ENCODE measurements around the gene SLC24A1. TPM values are rescaled to one million over a fixed set of nuclear protein-coding genes. Genes with fewer than 3 reads are reported as not detected.
"Not testable (repeated sequence)": the region's sequence is repeated elsewhere in the genome, so short reads cannot be mapped to it uniquely, and the experiment has no call there.

The SLC24A1 gene
- total RNA-seq, 2 donors from 2014 or later, result 2.9 to 6.6 TPM

DNA sequence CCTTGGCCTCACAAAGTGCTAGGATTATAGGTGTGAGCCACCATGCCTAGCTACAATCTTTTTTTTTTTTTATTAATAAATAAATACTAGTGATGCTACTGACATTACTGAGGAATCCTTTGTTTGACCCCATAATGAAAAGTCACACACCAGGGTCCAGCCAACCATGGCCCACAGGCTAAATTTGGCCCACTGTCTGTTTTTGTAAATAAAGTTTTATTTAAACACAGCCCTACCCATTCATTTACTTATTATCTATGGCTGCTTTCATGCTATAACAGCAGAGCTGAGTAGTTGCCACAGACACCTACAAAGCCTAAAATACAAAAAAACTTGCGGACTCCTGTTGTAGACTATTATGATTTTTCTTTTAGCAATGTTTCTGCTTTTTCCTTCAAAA lies 18.2 kb upstream of the SLC24A1 start:
- peak overlapping the region in 1 of 2 donors; percentile 21 for H3K27ac Mint-ChIP-seq

DNA sequence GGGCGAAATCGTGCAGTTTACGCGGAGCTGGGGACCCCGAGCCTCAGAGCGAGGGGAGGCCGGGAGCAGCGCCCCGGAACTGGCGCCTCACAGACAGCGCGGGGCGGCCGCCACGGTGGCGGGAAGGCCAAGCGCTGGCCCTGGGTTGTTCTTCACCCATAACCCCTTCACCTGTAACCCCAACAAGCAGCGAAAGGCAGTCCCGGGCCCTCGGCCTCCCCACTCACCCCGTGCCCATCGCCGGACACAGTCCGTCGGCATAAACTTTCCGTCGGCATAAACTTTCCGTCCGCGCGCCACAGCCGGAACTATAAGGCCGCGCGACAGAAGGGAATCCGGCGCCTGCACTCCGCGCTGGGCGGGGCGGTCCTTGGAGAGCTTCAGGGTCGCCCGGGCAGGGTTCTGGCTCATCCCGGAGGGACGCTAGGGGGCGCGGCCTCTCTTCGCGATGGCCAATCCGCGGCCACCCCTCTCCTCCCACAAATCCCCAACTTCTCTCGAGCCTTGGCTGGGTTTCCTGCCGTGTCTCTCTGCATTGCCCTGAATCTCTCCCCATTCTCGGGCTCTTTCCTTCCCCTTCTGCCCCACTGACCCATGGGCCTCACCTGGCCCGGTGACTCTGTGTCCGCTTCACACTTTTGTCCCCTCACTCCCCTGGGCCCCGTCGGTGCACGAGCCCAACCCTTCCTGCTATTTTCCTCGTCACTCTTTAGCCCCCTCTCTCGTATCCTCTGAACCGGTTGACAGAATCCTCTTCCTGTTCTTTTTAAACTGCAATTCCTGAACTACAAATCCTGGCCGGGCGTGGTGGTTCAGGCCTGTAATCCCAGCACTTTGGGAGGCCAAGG lies 10.6 kb upstream of the SLC24A1 start, which contains the start of gene INTS14:
Gene INTS14 (minus strand): TSS at position 261 of the 848 bp plus-strand sequence. CDS start 3,751 bp downstream, outside the sequence.
- Mint-ChIP-seq H3K36me3 (no peaks in the 10 kb centered on the region), H3K9me3 (no peaks in the 10 kb centered on the region), H3K4me3 (peak within 1 kb of the TSS; percentile 95), H3K27ac (peak within 1 kb of the TSS; percentile 91 to 99), H3K27me3 (no peaks in the 10 kb centered on the region), H3K4me1 (ENCODE audit: low read depth in 2 of 2) (peaks cover 27% of the 10 kb centered on the region in 2 donors)
- DNase-seq (ENCODE audit: low spot score) (peak; percentile 97), ATAC-seq (peak; percentile 99 to 100)

More for the DNA sequence above, 18.2 kb upstream of the SLC24A1 start:
- peaks cover 4% of the 10 kb centered on the region for H3K36me3 Mint-ChIP-seq
- H3K4me3 Mint-ChIP-seq, result no peak overlapping the region
- H3K4me1 Mint-ChIP-seq (ENCODE audit: low read depth in 2 of 2), result no peaks in the 10 kb centered on the region
- DNase-seq (ENCODE audit: low spot score) (no peak), ATAC-seq (no peak)
- H3K27me3 Mint-ChIP-seq, result no peaks in the 10 kb centered on the region
- H3K9me3 Mint-ChIP-seq, result no peaks in the 10 kb centered on the region

DNA sequence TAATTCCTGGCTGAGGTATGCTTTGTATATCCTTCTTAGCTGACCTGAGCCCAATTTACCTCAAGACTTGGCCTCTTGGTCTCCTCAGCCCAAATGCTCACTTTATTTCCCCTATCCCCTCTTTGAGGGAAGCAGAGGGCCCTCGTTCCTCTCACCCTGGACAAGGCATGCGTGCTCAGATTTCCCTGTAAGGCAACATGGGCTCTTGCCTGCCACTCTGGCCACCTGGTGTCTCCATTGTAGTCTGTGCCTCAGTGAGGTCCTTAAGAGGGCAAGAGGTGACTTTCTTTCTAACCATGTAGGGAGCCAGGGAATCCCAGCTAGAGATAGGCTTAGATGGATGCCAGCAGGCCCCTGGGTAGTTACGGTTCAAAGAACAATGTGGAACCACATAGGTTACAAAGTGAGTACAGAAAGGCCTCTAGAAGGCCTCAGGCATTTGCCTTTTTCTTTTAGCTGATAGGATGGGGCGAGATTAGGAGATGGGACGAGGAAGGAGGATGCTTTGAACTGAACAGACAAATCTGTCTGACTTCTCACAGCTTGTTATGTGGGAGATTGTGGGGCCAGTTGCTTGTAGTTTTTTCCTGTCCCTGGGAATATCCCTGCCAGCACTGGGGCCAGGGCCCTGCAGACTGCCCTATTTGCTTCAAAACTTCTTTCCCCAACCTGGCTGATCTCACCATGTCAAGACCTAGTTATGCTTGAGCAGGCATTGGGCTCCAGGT lies 9.7 kb upstream of the SLC24A1 start:
- peaks cover 27% of the 10 kb centered on the region in 2 donors for H3K4me1 Mint-ChIP-seq (ENCODE audit: low read depth in 2 of 2)
- H3K27ac Mint-ChIP-seq, result peak overlapping the region; percentile 91 to 99
- H3K27me3 Mint-ChIP-seq, result no peaks in the 10 kb centered on the region
- H3K4me3 Mint-ChIP-seq, result peak overlapping the region; percentile 95
- no peak for ATAC-seq
- H3K36me3 Mint-ChIP-seq, result no peaks in the 10 kb centered on the region
- H3K9me3 Mint-ChIP-seq, result no peaks in the 10 kb centered on the region
- no peak for DNase-seq (ENCODE audit: low spot score)

DNA sequence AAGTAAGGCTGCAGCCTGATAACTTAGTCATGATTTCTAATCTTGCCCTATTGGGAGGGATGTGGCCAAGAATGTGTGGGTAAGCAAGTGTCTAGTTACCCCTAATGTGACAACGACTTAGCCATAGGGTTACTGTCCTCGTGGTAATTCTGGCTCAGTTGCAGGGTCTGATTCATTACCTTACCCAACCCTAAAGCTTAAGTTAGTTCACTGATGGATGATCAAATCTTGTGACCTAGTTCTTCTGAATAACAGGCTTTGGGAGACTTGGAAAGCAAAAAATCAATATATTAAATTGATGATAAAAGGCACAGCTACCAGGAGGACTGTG lies 9.2 kb upstream of the SLC24A1 start:
- H3K4me1 Mint-ChIP-seq (ENCODE audit: low read depth in 2 of 2), result peaks cover 27% of the 10 kb centered on the region in 2 donors
- DNase-seq (ENCODE audit: low spot score), result no peak
- ATAC-seq, result peak in 1 of 2 donors; percentile 14
- no peaks in the 10 kb centered on the region for H3K27me3 Mint-ChIP-seq
- peak overlapping the region; percentile 91 to 99 for H3K27ac Mint-ChIP-seq
- no peaks in the 10 kb centered on the region for H3K9me3 Mint-ChIP-seq
- H3K4me3 Mint-ChIP-seq, result peak overlapping the region; percentile 95
- H3K36me3 Mint-ChIP-seq, result no peaks in the 10 kb centered on the region

DNA sequence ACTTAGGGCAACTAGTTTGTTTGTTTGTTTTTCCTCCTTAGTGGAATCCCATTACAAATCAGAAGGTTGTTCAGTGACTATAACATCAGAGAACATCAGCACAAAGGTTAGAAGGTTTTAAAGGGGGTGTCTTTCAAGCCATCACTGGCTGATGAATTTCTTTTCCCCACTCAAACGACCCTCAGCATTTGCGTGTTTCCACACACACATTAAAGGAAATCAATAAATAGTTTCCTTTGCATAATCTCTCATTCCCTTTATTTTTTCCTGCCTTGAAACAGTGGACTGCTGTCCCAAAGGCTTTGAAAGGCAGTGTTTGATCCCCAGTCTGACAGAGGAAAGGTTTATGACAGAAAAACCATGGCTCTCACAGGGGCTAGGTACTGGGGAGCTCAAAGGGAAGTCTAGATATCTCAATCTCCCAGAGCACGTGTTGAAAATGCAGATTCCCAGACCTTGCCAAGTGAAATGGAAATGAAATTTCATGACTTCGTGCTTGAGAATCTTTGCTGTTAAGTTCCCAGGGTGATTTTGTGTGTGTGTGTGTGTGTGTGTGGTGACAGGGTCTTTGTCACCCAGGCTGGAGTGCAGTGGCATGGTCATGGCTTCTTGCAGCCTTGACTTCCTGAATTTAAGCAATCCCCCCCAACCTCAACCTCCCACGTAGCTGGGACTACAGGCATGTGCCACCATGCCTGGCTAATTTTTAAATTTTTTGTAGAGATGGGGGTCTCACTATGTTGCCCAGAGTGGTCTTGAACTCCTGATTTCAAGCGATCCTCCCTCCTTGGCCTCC lies 8.6 kb upstream of the SLC24A1 start:
- peak overlapping the region; percentile 95 for H3K4me3 Mint-ChIP-seq
- no peaks in the 10 kb centered on the region for H3K9me3 Mint-ChIP-seq
- H3K27me3 Mint-ChIP-seq, result no peaks in the 10 kb centered on the region
- DNase-seq (ENCODE audit: low spot score) (no peak), ATAC-seq (no peak)
- H3K4me1 Mint-ChIP-seq (ENCODE audit: low read depth in 2 of 2), result peaks cover 27% of the 10 kb centered on the region in 2 donors
- peak overlapping the region; percentile 91 to 99 for H3K27ac Mint-ChIP-seq
- H3K36me3 Mint-ChIP-seq, result no peaks in the 10 kb centered on the region

DNA sequence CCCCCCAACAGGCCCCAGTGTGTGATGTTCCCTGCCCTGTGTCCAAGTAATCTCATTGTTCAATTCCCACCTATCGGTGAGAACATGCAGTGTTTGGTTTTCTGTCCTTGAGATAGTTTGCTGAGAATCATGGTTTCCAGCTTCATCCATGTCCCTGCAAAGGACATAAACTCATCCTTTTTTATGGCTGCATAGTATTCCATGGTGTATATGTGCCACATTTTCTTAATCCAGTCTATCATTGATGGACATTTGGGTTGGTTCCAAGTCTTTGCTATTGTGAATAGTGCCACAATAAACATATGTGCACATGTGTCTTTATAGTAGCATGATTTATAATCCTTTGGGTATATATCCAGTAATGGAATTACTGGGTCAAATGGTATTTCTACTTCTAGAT lies 5.9 kb upstream of the SLC24A1 start:
- H3K9me3 Mint-ChIP-seq; H3K36me3 Mint-ChIP-seq; H3K27ac Mint-ChIP-seq; ATAC-seq; DNase-seq (ENCODE audit: low spot score); H3K27me3 Mint-ChIP-seq; H3K4me3 Mint-ChIP-seq: not testable (repeated sequence)
- peaks cover 22 to 27% of the 10 kb centered on the region in 2 donors for H3K4me1 Mint-ChIP-seq (ENCODE audit: low read depth in 2 of 2)

DNA sequence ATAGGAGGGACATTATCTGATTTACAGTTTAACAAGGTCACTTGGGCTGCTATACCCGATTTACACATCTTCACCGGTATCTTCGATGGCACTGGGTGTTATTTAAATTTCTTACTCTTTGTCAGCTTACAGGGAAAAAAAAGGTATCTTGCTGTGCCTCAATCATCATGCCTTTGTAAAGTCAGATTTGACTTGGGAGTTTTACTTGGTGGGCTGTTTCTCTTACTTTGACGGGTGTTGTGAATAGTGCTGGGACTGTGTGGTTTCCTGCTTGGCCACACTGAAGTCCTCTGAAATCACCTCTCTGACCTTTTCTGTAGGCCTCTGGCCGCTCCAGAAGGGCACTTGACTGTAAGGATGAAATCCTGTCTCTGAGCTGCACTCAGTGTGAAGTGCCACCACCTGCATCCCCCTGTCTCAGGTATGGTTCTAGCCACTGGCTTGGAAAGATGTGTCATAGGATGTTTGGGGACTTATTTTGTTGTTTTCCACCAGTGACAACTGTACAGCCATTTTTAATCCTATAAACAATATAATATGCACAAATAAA lies 3.1 kb upstream of the SLC24A1 start:
- Mint-ChIP-seq H3K9me3 (no peaks in the 10 kb centered on the region), H3K4me3 (no peak overlapping the region), H3K4me1 (ENCODE audit: low read depth in 2 of 2) (peaks cover 0 to 10% of the 10 kb centered on the region in 2 donors), H3K27me3 (no peaks in the 10 kb centered on the region), H3K36me3 (no peaks in the 10 kb centered on the region), H3K27ac (no peak overlapping the region)
- no peak for ATAC-seq
- DNase-seq (ENCODE audit: low spot score), result no peak

DNA sequence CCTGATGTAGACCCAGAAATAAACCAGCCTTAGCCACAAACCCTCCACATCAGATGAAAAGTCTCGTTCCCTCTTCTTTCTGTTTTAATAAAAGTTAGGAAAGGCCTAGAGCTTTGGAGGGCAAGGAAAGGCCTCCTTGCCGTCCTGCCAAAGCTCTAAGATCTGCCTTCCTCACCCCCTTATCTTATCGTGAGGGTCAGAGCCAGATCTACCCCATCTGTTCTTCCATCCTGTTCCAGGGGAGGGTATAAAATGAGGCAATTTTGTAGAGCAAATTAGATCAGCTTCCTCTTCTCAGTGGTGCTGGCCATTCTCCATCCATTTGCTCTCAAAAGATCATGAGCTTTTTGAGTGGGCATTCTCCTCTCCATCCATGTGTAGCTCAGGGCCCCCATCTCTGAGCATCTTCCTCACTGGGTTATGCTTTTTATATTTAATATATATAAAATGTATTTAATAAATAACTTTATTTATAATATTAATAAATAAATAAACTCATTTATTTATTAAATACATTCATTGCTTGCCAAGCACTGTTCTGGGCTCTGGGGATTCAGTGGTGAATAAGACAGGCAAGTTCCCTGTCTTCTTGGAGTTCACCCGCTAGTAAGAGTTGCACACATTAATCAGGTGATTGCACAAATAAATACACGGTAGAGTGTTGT lies 2.0 kb upstream of the SLC24A1 start:
- no peak overlapping the region for H3K27ac Mint-ChIP-seq

DNA sequence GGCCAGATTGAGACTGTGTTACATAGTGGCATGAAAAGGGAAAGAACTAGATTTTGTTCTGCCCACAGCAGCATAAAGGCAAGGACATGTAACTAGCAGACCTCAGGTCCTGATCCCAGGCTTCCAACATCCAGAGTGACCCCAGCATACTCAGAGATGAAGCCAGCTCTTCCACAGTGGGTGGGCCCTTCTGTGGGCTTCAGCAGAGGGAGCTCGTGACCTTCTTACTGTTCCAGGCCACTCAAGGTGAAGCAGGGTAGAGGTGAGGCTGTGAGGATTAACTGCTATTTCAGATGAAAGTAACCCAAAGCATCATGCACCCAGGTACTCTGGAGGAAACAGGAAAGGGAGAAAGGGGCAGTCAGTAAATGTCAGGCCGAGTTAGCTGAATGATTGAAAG lies 905 bp upstream of the SLC24A1 start:
- DNase-seq (ENCODE audit: low spot score) (no peak), ATAC-seq (no peak)
- Mint-ChIP-seq H3K4me1 (ENCODE audit: low read depth in 2 of 2) (peaks cover 0 to 5% of the 10 kb centered on the region in 2 donors), H3K4me3 (no peak overlapping the region), H3K27ac (no peak overlapping the region), H3K9me3 (no peaks in the 10 kb centered on the region), H3K27me3 (no peaks in the 10 kb centered on the region), H3K36me3 (no peaks in the 10 kb centered on the region)

More for the DNA sequence above, 2.0 kb upstream of the SLC24A1 start:
- DNase-seq (ENCODE audit: low spot score) (no peak), ATAC-seq (no peak)
- Mint-ChIP-seq H3K4me3 (no peak overlapping the region), H3K4me1 (ENCODE audit: low read depth in 2 of 2) (peaks cover 0 to 5% of the 10 kb centered on the region in 2 donors), H3K36me3 (no peaks in the 10 kb centered on the region), H3K9me3 (no peaks in the 10 kb centered on the region), H3K27me3 (no peaks in the 10 kb centered on the region)

DNA sequence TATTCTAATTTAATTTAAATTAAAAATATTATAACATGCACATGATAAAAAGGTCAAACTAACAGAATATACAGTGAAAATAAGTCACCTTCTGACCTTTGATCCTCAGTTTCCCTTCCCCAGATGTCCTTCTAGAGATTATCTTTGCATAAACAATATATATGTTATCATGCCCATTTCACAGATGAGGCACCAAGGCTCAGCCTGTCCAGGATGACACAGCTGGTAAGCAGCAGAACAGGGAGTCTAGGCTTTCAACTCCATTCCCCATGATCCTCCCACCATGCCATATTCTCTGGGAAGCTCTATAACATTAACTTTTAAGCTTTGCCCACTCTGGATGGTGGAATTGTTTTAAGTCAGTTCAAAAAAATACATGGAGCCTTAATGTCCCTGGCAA lies 1.4 kb downstream of the SLC24A1 start:
- ATAC-seq (no peak), DNase-seq (ENCODE audit: low spot score) (no peak)
- Mint-ChIP-seq H3K27ac (no peak overlapping the region), H3K4me1 (ENCODE audit: low read depth in 2 of 2) (peaks cover 0 to 5% of the 10 kb centered on the region in 2 donors), H3K36me3 (no peaks in the 10 kb centered on the region), H3K9me3 (no peaks in the 10 kb centered on the region), H3K4me3 (no peak overlapping the region), H3K27me3 (no peaks in the 10 kb centered on the region)

DNA sequence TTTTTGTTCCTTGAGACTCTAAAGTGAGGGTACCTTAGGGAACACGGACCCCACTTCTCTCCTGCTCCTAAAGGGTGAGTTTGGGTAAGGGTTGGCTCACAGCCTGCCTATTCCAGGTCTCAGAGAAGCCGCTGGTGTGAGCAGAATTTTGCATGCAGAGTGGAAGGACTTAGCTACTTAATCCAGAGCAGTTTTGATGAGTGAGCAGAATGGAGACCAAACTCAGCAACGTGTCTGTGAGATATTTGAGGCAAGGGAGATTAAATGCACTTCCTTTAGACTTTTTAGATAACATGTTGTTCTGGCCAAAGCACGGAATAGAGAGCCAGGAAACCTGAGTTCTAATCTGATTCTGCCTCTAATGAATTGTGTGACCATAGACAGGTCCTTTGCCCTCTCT lies 5.1 kb downstream of the SLC24A1 start:
- Mint-ChIP-seq H3K9me3 (no peaks in the 10 kb centered on the region), H3K4me1 (ENCODE audit: low read depth in 2 of 2) (peaks cover 5 to 12% of the 10 kb centered on the region in 2 donors), H3K4me3 (no peak overlapping the region), H3K27me3 (no peaks in the 10 kb centered on the region), H3K27ac (no peak overlapping the region), H3K36me3 (no peaks in the 10 kb centered on the region)
- ATAC-seq, result no peak
- no peak for DNase-seq (ENCODE audit: low spot score)

DNA sequence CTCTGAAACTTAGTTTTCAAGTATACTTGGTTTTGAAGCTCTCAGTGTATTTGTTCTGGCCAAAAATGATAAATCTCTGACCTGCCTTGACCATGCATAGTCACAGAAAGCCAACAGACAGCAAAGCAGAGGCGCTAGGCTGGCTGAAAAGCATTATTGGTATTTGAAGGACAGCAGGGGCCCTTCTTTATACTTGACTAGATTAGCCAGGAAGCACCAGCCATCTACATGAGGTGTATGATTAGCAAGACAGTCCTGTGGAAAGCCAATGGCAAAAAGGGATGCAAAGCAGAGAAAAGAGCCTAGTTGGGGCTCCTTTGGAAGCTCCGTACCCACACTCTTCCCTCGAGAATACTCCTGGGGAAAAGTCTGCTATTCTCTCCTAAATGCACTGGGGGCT lies 7.8 kb downstream of the SLC24A1 start:
- ATAC-seq (no peak), DNase-seq (ENCODE audit: low spot score) (no peak)
- Mint-ChIP-seq H3K4me1 (ENCODE audit: low read depth in 2 of 2) (peaks cover 5 to 23% of the 10 kb centered on the region in 2 donors), H3K4me3 (no peak overlapping the region), H3K36me3 (no peaks in the 10 kb centered on the region), H3K27ac (no peak overlapping the region), H3K9me3 (no peaks in the 10 kb centered on the region), H3K27me3 (no peaks in the 10 kb centered on the region)

DNA sequence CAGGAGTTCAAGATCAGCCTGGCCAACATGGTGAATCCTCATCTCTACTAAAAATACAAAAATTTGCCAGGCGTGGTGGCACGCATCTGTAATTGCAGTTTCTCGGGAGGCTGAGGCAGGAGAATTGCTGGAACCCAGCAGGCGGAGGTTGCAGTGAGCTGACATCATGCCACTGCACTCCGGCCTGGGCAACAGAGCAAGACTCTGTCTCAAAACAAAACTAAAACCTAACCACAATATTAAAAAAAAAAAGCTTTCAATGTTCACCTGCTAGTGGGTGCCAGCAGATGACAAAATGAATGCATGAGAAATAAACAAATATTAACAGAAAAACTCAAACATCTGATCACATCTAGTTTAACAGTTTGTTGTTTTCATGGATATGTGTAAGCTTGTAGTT lies 9.0 kb downstream of the SLC24A1 start:
- peaks cover 5 to 23% of the 10 kb centered on the region in 2 donors for H3K4me1 Mint-ChIP-seq (ENCODE audit: low read depth in 2 of 2)
- DNase-seq (ENCODE audit: low spot score), result no peak
- no peak overlapping the region for H3K27ac Mint-ChIP-seq
- H3K4me3 Mint-ChIP-seq, result peak overlapping the region; percentile 55
- H3K36me3 Mint-ChIP-seq, result no peaks in the 10 kb centered on the region
- no peaks in the 10 kb centered on the region for H3K27me3 Mint-ChIP-seq
- peak in 1 of 2 donors; percentile 78 for ATAC-seq
- H3K9me3 Mint-ChIP-seq, result no peaks in the 10 kb centered on the region
